C4-2B (cell line): ENCODE results near the gene POLG2.

Experiments
- ZFX ChIP-seq: fragments of 450-650 bp; IDR thresholded peaks from 2 replicates; pipeline ENCODE4 v1.6.1; 2017
- TF ChIP-seq, protein P1 (sequence below): fragments of 450-650 bp; conservative IDR thresholded peaks from 2 replicates; pipeline ENCODE4 v1.5.1; 2017; ENCODE audit warnings: mild to moderate bottlenecking

- TF ChIP-seq, protein P1, sequence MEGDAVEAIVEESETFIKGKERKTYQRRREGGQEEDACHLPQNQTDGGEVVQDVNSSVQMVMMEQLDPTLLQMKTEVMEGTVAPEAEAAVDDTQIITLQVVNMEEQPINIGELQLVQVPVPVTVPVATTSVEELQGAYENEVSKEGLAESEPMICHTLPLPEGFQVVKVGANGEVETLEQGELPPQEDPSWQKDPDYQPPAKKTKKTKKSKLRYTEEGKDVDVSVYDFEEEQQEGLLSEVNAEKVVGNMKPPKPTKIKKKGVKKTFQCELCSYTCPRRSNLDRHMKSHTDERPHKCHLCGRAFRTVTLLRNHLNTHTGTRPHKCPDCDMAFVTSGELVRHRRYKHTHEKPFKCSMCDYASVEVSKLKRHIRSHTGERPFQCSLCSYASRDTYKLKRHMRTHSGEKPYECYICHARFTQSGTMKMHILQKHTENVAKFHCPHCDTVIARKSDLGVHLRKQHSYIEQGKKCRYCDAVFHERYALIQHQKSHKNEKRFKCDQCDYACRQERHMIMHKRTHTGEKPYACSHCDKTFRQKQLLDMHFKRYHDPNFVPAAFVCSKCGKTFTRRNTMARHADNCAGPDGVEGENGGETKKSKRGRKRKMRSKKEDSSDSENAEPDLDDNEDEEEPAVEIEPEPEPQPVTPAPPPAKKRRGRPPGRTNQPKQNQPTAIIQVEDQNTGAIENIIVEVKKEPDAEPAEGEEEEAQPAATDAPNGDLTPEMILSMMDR = no peak
- TF ChIP-seq ZFX = no peak
These were observed 35.6 kb upstream of the POLG2 start for GRCh38 chr17:64532409-64532808.
